WTC11 (cell line): ENCODE data around the gene MYO16.

Experiments used
- CTCF ChIP-seq: fragments of 200-600 bp; IDR thresholded peaks from 2 replicates; pipeline ENCODE4 v1.8.0; 2022; ENCODE audit warnings: antibody characterized with exemption
- ETV6 ChIP-seq: sonication (generic); formaldehyde crosslinking; IDR thresholded peaks from 2 replicates; pipeline ENCODE4 v1.8.1; 2022; ENCODE audit warnings: mild to moderate bottlenecking, missing genetic modification reagents
- IRF2 ChIP-seq: sonication (generic); formaldehyde crosslinking; IDR thresholded peaks from 2 replicates; pipeline ENCODE4 v1.8.0; 2022; ENCODE audit warnings: low read depth, missing genetic modification reagents, borderline replicate concordance
- JUN ChIP-seq: sonication (generic); formaldehyde crosslinking; IDR thresholded peaks from 2 replicates; pipeline ENCODE4 v1.8.0; 2023; ENCODE audit warnings: mild to moderate bottlenecking, missing genetic modification reagents
- MYBL2 ChIP-seq: sonication (generic); formaldehyde crosslinking; IDR thresholded peaks from 2 replicates; pipeline ENCODE4 v1.8.1; 2023; ENCODE audit warnings: mild to moderate bottlenecking, moderate library complexity, missing genetic modification reagents
- SMAD3 ChIP-seq: sonication (generic); formaldehyde crosslinking; IDR thresholded peaks from 2 replicates; pipeline ENCODE4 v1.8.0; 2022; ENCODE audit warnings: missing genetic modification reagents, mild to moderate bottlenecking, borderline replicate concordance
- TEAD4 ChIP-seq: sonication (generic); formaldehyde crosslinking; IDR thresholded peaks from 2 replicates; pipeline ENCODE4 v1.8.0; 2022; ENCODE audit warnings: mild to moderate bottlenecking, missing genetic modification reagents
- TF ChIP-seq, protein P1 (sequence below): sonication (generic); formaldehyde crosslinking; IDR thresholded peaks from 2 replicates; pipeline ENCODE4 v1.8.0; 2022; ENCODE audit warnings: mild to moderate bottlenecking, missing genetic modification reagents

DNA sequence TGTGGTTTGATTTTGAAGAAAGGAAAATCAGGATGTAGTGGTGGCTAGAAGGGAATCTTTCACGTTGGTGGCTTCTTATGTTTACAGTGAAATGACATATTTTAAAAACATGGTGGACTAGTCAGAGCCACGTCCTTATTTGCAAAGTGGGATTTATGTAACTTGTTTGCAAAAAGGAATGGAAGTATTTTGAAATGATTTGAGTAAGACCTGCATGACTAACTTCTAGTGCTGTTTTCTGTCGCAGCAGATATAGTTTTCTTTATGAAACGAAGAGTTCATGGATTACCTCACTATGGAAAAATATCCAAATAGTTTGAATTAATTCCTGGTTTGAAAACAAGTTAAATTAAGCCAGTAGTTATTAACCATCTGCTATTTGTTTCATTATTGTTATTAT is 476.5 kb downstream of the MYO16 start:
- no peak for TF ChIP-seq MYBL2
- TF ChIP-seq, protein P1, sequence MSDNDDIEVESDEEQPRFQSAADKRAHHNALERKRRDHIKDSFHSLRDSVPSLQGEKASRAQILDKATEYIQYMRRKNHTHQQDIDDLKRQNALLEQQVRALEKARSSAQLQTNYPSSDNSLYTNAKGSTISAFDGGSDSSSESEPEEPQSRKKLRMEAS (CRISPR knock-in tag), result no peak
- TF ChIP-seq TEAD4 (CRISPR knock-in tag), result no peak
- TF ChIP-seq ETV6 (CRISPR knock-in tag), result no peak
- TF ChIP-seq CTCF, result no peak
- TF ChIP-seq SMAD3 (CRISPR knock-in tag), result no peak
- TF ChIP-seq JUN (CRISPR knock-in tag), result no peak
- TF ChIP-seq IRF2 (CRISPR knock-in tag), result no peak
